IMR-90 (cell line): ENCODE data around the gene SLC39A3. TPM values are rescaled to one million over a fixed set of nuclear protein-coding genes. Genes with fewer than 3 reads are reported as not detected.

Source experiments
- ATAC-seq: fragments of 200-7000 bp; cut with Tn5 transposase; 2 replicates; pipeline ENCODE4 v1.9.1; 2020; ENCODE audit warnings: low read depth, mild to moderate bottlenecking, moderate library complexity
- BruUV-seq: library from RNA; stranded (reverse); fragments of 400-500 nt; replicated peaks from 2 replicates; lab custom pipeline; 2021; lab: Mats Ljungman, UMichigan
- CTCF ChIA-PET: fragments of 300-600 bp; formaldehyde crosslinking; extraction: SDS; loops from one replicate; lab custom pipeline; 2021; ENCODE audit warnings: antibody characterized with exemption; lab: Yijun Ruan, JAX
- POLR2A ChIA-PET: fragments of 300-600 bp; sonication (Branson Sonifier 250); formaldehyde crosslinking; loops from one replicate; lab custom pipeline; 2022; ENCODE audit warnings: antibody characterized with exemption; ENCODE audit not compliant: unreplicated experiment; lab: Charles Lee
- DNase-seq: peaks from one replicate; pipeline ENCODE4 v3.0.0; 2013
- H2AFZ ChIP-seq: replicated peaks from 2 replicates; pipeline ENCODE3; 2013; ENCODE audit warnings: low read length, mild to moderate bottlenecking; ENCODE audit not compliant: poor library complexity
- H2AK5ac ChIP-seq: 2 replicates; pipeline ENCODE4 v1.6.1; 2013; ENCODE audit warnings: low read depth, low read length, inconsistent platforms
- H2AK9ac ChIP-seq: replicated peaks from 2 replicates; pipeline ENCODE3; 2013; ENCODE audit warnings: mild to moderate bottlenecking, low read depth, low read length, moderate library complexity; ENCODE audit not compliant: poor library complexity
- H2BK120ac ChIP-seq: 2 replicates; pipeline ENCODE4 v1.6.1; 2013; ENCODE audit warnings: low read depth, low read length, inconsistent platforms
- H2BK15ac ChIP-seq: 3 replicates; pipeline ENCODE4 v1.6.1; 2013; ENCODE audit warnings: low read depth, low read length, inconsistent platforms
- H2BK20ac ChIP-seq: 2 replicates; pipeline ENCODE4 v1.6.1; 2013; ENCODE audit warnings: low read depth, mild to moderate bottlenecking, inconsistent platforms, low read length, moderate library complexity
- H2BK5ac ChIP-seq: 2 replicates; pipeline ENCODE4 v1.6.1; 2013; ENCODE audit warnings: mild to moderate bottlenecking, low read depth, low read length, inconsistent platforms; ENCODE audit not compliant: poor library complexity, severe bottlenecking
- H3K14ac ChIP-seq: replicated peaks from 2 replicates; pipeline ENCODE4 v1.6.1; 2013; ENCODE audit warnings: low read depth, low read length, inconsistent platforms
- H3K18ac ChIP-seq: 2 replicates; pipeline ENCODE4 v1.6.1; 2013; ENCODE audit warnings: low read depth, low read length, control low read depth
- H3K23ac ChIP-seq: 2 replicates; pipeline ENCODE4 v1.6.1; 2013; ENCODE audit warnings: low read depth, low read length, inconsistent platforms
- H3K27ac ChIP-seq: 2 replicates; pipeline ENCODE4 v1.5.1; 2013; ENCODE audit warnings: mild to moderate bottlenecking, control low read depth, low read length; ENCODE audit not compliant: insufficient read depth
- H3K27me3 ChIP-seq: 2 replicates; pipeline ENCODE4 v1.6.1; 2013; ENCODE audit warnings: low read length; ENCODE audit not compliant: control insufficient read depth, insufficient read depth
- H3K36me3 ChIP-seq: 2 replicates; pipeline ENCODE4 v1.6.1; 2013; ENCODE audit warnings: low read length, mixed read lengths; ENCODE audit not compliant: control insufficient read depth, insufficient read depth
- H3K4ac ChIP-seq: 2 replicates; pipeline ENCODE4 v1.6.1; 2013; ENCODE audit warnings: low read depth, low read length, inconsistent platforms
- H3K4me1 ChIP-seq: 2 replicates; pipeline ENCODE4 v1.6.1; 2013; ENCODE audit warnings: low read length, mixed read lengths; ENCODE audit not compliant: control insufficient read depth, insufficient read depth
- H3K4me2 ChIP-seq: 2 replicates; pipeline ENCODE4 v1.6.1; 2013; ENCODE audit warnings: low read depth, mild to moderate bottlenecking, control low read depth, low read length, moderate library complexity
- H3K4me3 ChIP-seq: 2 replicates; pipeline ENCODE4 v1.5.1; 2013; ENCODE audit warnings: low read depth, mild to moderate bottlenecking, control low read depth, low read length, moderate library complexity; ENCODE audit not compliant: insufficient read depth
- H3K56ac ChIP-seq: 2 replicates; pipeline ENCODE4 v1.6.1; 2013; ENCODE audit warnings: low read length, inconsistent platforms; ENCODE audit not compliant: insufficient read depth; ENCODE audit errors: extremely low read depth
- H3K79me1 ChIP-seq, 2 experiments: 2 replicates each; pipeline ENCODE4 v1.6.1; 2013; ENCODE audit warnings: low read length in 2 of 2, inconsistent platforms in 1 of 2, low read depth in 1 of 2
- H3K9ac ChIP-seq: 2 replicates; pipeline ENCODE4 v1.6.1; 2013; ENCODE audit warnings: low read depth, low read length, control low read depth
- H3K9me1 ChIP-seq: 2 replicates; pipeline ENCODE4 v1.6.1; 2013; ENCODE audit warnings: low read length, inconsistent platforms; ENCODE audit not compliant: insufficient read depth
- H3K9me3 ChIP-seq: 2 replicates; pipeline ENCODE4 v1.6.1; 2013; ENCODE audit warnings: low read length; ENCODE audit not compliant: control insufficient read depth, insufficient read depth
- H4K20me1 ChIP-seq: 2 replicates; pipeline ENCODE4 v1.6.1; 2013; ENCODE audit warnings: low read length, inconsistent platforms; ENCODE audit not compliant: insufficient read depth
- H4K5ac ChIP-seq: 2 replicates; pipeline ENCODE4 v1.6.1; 2013; ENCODE audit warnings: mild to moderate bottlenecking, low read depth, low read length, control low read depth
- H4K8ac ChIP-seq, 2 experiments: 2 replicates each; pipeline ENCODE4 v1.6.1; 2013; ENCODE audit warnings: low read depth in 2 of 2, low read length in 2 of 2, control low read depth in 1 of 2, inconsistent platforms in 1 of 2
- H4K91ac ChIP-seq: 2 replicates; pipeline ENCODE4 v1.6.1; 2013; ENCODE audit warnings: low read depth, low read length, inconsistent platforms; ENCODE audit not compliant: insufficient read depth
- BHLHE40 ChIP-seq: fragments of 150-350 bp; IDR thresholded peaks from 2 replicates; pipeline ENCODE4 v1.6.1; 2016; ENCODE audit warnings: mild to moderate bottlenecking, low read depth, low read length
- ELK1 ChIP-seq: fragments of 150-350 bp; IDR thresholded peaks from 2 replicates; pipeline ENCODE4 v1.6.1; 2016; ENCODE audit warnings: low read depth, mild to moderate bottlenecking, low read length, moderate library complexity, borderline replicate concordance
- FOS ChIP-seq: fragments of 150-350 bp; IDR thresholded peaks from 2 replicates; pipeline ENCODE4 v1.6.1; 2016; ENCODE audit warnings: low read depth, low read length
- POLR2A ChIP-seq: IDR thresholded peaks from 2 replicates; pipeline ENCODE4 v1.6.1; 2012; ENCODE audit warnings: mild to moderate bottlenecking, low read depth, low read length
- WGBS, 2 experiments: methylation state at CpG; one replicate each; pipeline versions ENCODE4 v1.1.5 to v1.1.7; 2013; ENCODE audit warnings: missing lambda C conversion rate in 2 of 2; ENCODE audit not compliant: insufficient read length in 1 of 2; ENCODE audit errors: extremely low coverage in 2 of 2; 5-methylcytosine and 5-hydroxymethylcytosine counted together
- dilution Hi-C: fragments of 300-500 bp; cut with HindIII; formaldehyde crosslinking; loops from one replicate; pipeline ENCODE4 v1.14.3; 2018; ENCODE audit warnings: low sequenced_read_pairs; ENCODE audit not compliant: unreplicated experiment
- in situ Hi-C: fragments of 300-500 bp; cut with MboI; formaldehyde crosslinking; loops from 3 replicates; pipeline ENCODE4 v1.14.3; 2019; ENCODE audit warnings: low sequenced_read_pairs, inconsistent platforms, mixed read lengths
- intact Hi-C: fragments of 100-400 bp; cut with micrococcal nuclease; formaldehyde crosslinking; loops from 2 replicates; pipeline ENCODE4 v1.10.0; 2022
- polyA plus RNA-seq, 3 experiments: library from polyadenylated mRNA; depleted of rRNA; stranded (reverse); fragments of >200 nt; gene quantifications; 2 replicates each; pipeline ENCODE4 v1.2.3, GENCODE V29; 2012; ENCODE audit warnings: low replicate concordance in 1 of 3
- total RNA-seq: library from RNA; depleted of rRNA; stranded (reverse); fragments of >200 nt; gene quantifications from 2 replicates; pipeline ENCODE4 v1.2.3, GENCODE V29; 2012

SLC39A3 gene
- total and polyA plus RNA-seq, 2 of the 4 experiments (the other 2 are of a cell fraction): 12.4 to 38.2 TPM

GRCh38 chr19:2756921-2757881, 17.4 kb upstream of the SLC39A3 start:
- no peak overlapping the region for H3K14ac ChIP-seq
- no peak overlapping the region for H4K8ac ChIP-seq
- dilution Hi-C loops (no loop called here), in situ Hi-C loops (no loop called here), intact Hi-C loops (no loop called here)
- H3K4me3 ChIP-seq: no peak overlapping the region
- TF ChIP-seq BHLHE40: no peak
- no peak for TF ChIP-seq ELK1
- TF ChIP-seq POLR2A: no peak
- TF ChIP-seq FOS: no peak
- H2AK9ac ChIP-seq: no peak overlapping the region
- no peak overlapping the region for H4K5ac ChIP-seq
- H2BK20ac ChIP-seq: no peak overlapping the region
- H3K9me1 ChIP-seq: no peaks in the 10 kb centered on the region; the same call in 1 of the 2 replicates
- H3K4me1 ChIP-seq: no peaks in the 10 kb centered on the region
- WGBS, 2 experiments: 89% methylated on average over 15 of the region's 48 CpGs; no CpG with 5 or more reads in 1 of the 2 experiments
- ChIA-PET POLR2A (no interaction called here), CTCF (no interaction called here)
- H3K27ac ChIP-seq: no peak overlapping the region
- no peak overlapping the region for H3K18ac ChIP-seq
- no peak overlapping the region for H3K56ac ChIP-seq
- no peaks in the 10 kb centered on the region for H3K27me3 ChIP-seq
- no peak overlapping the region for H3K23ac ChIP-seq
- no peak overlapping the region for H2BK15ac ChIP-seq
- H2AK5ac ChIP-seq: no peak overlapping the region
- ATAC-seq: no peak
- no peak for DNase-seq
- H3K9me3 ChIP-seq: no peaks in the 10 kb centered on the region
- no peak overlapping the region for H4K91ac ChIP-seq
- H3K4me2 ChIP-seq: no peak overlapping the region
- H3K36me3 ChIP-seq: peaks cover 65% of the 10 kb centered on the region
- peaks cover 0 to 13% of the 10 kb centered on the region in 2 experiments; a peak in 3 of 4 replicates for H3K79me1 ChIP-seq
- no peak overlapping the region for H2AFZ ChIP-seq
- H2BK120ac ChIP-seq: no peak overlapping the region
- no peak overlapping the region for H2BK5ac ChIP-seq
- H3K9ac ChIP-seq: no peak overlapping the region
- no peak overlapping the region for H3K4ac ChIP-seq
- no peaks in the 10 kb centered on the region; the same call in 1 of the 2 replicates for H4K20me1 ChIP-seq
- BruUV-seq: no TSS peak
